ENCODE measurements around the gene ADCY9.

DNA sequence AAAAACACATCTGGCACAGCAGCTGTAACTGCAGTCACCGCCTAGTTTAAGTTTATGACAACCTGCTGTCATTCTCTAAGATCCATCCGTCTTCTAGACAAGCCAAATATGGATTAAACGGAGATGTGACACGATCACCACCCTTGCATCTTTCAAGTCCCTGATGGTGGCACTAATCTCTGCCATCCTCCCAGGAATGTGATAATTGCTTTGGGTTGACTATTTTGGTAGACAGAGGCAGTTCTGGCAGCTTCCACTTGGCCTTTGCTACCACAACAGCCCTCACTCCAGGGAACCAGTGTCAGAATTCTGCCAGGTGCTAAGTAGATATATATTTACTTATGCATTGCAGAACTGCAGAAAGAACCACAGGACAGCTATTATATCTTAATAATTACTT is 81.3 kb downstream of the ADCY9 start:
- TF ChIP-seq, protein P1, sequence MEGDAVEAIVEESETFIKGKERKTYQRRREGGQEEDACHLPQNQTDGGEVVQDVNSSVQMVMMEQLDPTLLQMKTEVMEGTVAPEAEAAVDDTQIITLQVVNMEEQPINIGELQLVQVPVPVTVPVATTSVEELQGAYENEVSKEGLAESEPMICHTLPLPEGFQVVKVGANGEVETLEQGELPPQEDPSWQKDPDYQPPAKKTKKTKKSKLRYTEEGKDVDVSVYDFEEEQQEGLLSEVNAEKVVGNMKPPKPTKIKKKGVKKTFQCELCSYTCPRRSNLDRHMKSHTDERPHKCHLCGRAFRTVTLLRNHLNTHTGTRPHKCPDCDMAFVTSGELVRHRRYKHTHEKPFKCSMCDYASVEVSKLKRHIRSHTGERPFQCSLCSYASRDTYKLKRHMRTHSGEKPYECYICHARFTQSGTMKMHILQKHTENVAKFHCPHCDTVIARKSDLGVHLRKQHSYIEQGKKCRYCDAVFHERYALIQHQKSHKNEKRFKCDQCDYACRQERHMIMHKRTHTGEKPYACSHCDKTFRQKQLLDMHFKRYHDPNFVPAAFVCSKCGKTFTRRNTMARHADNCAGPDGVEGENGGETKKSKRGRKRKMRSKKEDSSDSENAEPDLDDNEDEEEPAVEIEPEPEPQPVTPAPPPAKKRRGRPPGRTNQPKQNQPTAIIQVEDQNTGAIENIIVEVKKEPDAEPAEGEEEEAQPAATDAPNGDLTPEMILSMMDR (IDR thresholded peaks at IDR 0.05): no peak
- TF ChIP-seq POLR2A (IDR thresholded peaks at IDR 0.05): no peak

Measured in lower leg skin (tissue), 3 donors.